Muscle layer of colon (tissue), 2 donors: ENCODE measurements around the gene BLTP1.

Source experiments
- H3K27ac ChIP-seq: one replicate; pipeline ENCODE4 v1.7.0; 2013; ENCODE audit warnings: low read depth, mild to moderate bottlenecking, low read length, moderate library complexity
- H3K27me3 ChIP-seq, 2 donors: one replicate each; pipeline ENCODE4 v1.7.0; 2013; ENCODE audit warnings: low read length in 2 of 2, mild to moderate bottlenecking in 2 of 2; ENCODE audit not compliant: insufficient read depth in 2 of 2, control insufficient read depth in 1 of 2
- H3K36me3 ChIP-seq: one replicate; pipeline ENCODE4 v1.7.0; 2013; ENCODE audit warnings: mild to moderate bottlenecking, low read length; ENCODE audit not compliant: insufficient read depth
- H3K4me1 ChIP-seq: one replicate; pipeline ENCODE4 v1.7.0; 2013; ENCODE audit warnings: mild to moderate bottlenecking, low read length; ENCODE audit not compliant: insufficient read depth
- H3K4me3 ChIP-seq, 2 donors: one replicate each; pipeline ENCODE4 v1.7.0; 2013; ENCODE audit warnings: low read length in 2 of 2, low read depth in 1 of 2, mild to moderate bottlenecking in 1 of 2, moderate library complexity in 1 of 2
- H3K9ac ChIP-seq: one replicate; pipeline ENCODE4 v1.7.0; 2013; ENCODE audit warnings: low read length
- H3K9me3 ChIP-seq: one replicate; pipeline ENCODE4 v1.7.0; 2013; ENCODE audit warnings: mild to moderate bottlenecking, low read length
- donor health status: abdominal sarcoma.
- donor health status: Adenocarcinoma of cecum.

BLTP1 gene

DNA sequence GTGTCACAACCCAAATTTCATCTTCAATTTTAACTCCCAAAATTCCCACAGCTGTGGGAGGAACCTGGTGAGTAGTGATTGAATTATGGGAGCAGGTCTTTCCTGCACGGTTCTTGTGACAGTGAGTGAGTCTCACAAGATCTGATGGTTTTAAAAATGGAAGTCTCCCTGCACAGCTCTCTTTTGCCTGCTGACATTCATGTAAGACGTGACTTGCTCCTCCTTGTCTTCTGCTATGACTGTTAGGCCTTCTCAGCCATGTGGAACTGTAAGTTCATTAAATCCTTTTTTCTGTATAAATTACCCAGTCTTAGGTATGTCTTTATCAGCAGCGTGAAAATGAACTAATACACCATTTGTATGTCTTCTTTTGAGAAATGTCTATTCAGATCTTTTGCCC is 13.0 kb upstream of the BLTP1 start:
- no peaks in the 10 kb centered on the region for H3K9me3 ChIP-seq
- no peaks in the 10 kb centered on the region for H3K36me3 ChIP-seq
- no peaks in the 10 kb centered on the region for H3K27me3 ChIP-seq
- no peaks in the 10 kb centered on the region for H3K4me1 ChIP-seq
- no peak overlapping the region for H3K27ac ChIP-seq
- H3K9ac ChIP-seq = no peak overlapping the region
- no peak overlapping the region for H3K4me3 ChIP-seq

DNA sequence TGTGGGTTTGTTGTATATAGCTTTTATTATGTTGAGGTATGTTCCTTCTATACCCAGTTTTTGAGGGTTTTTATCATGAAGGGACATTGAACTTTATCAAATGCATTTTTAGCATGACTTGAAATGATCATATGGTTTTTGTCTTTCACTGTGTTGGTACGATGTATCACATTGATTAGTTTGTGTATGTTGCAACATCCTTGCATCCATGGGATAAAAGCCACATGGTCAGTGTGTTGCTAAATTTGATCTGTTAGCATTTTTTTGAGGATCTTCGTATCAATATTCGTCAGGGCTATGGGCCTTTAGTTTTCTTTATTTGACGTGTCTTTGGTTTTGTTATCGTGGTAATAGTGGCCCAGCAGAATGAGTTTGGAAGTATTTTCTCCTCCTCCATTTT is 11.3 kb upstream of the BLTP1 start:
- Histone ChIP-seq H3K27me3 (no peaks in the 10 kb centered on the region), H3K9me3 (no peaks in the 10 kb centered on the region), H3K36me3 (no peaks in the 10 kb centered on the region), H3K4me3 (no peak overlapping the region), H3K9ac (no peak overlapping the region), H3K27ac (no peak overlapping the region), H3K4me1 (no peaks in the 10 kb centered on the region)

DNA sequence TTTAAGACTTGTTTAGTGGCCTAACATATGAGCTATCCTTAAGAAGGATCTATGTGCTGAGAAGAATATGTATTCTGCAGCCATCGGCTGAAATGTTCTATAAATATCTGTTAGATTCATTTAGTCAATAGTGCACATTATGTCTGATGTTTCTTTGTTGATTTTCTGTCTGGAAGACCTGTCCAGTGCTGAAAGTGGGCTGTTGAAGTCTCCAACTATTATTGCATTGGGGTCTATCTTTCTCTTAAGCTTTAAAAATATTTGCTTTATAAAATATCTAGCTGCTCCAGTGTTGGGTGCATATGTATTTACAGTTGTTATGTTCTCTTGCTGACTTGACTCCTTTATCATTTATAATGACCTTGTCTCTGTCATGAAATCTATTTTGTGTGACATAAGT is 9.4 kb upstream of the BLTP1 start:
- no peaks in the 10 kb centered on the region for H3K36me3 ChIP-seq
- H3K27me3 ChIP-seq = no peaks in the 10 kb centered on the region
- no peak overlapping the region for H3K9ac ChIP-seq
- no peak overlapping the region for H3K4me3 ChIP-seq
- no peaks in the 10 kb centered on the region for H3K4me1 ChIP-seq
- no peaks in the 10 kb centered on the region for H3K9me3 ChIP-seq
- H3K27ac ChIP-seq = no peak overlapping the region

DNA sequence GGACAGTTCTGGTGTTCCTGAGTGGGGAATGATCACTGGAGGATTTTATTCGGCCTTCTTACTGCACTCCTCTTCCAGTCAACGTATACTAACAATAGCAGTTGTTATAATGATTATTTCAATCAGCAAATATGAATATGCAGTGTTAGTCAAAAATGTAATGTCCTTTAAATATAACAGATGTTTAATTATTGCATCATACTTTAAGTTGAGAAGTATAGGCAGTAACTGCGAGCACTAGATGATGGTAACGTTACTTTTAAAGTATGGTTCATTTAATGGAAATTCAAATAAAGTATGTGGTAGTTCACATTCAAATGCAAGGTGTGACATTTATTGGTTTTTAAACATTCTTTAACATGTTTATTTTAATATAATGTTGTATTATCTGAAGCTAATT is 5.5 kb upstream of the BLTP1 start:
- no peak overlapping the region for H3K27ac ChIP-seq

DNA sequence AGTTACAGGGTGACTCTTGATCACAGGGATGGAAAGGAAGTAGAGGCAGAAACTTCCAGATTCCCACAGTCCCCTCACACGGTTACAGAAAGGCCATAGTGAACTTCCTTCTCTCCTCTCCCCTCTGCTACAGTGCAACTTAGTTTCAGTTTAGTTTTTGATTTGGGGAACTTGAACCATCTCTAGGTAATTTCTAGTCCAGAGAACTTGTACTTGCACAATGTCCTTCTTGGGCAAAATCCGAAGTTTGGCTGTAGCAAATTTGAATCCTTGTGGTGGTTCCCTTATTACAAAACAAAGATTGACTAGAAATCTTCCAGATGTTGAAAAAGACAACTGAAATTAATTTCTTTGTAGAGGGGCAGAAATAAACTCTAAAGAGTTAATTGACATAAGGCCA is 1.2 kb upstream of the BLTP1 start:
- Histone ChIP-seq H3K27me3 (no peaks in the 10 kb centered on the region), H3K4me1 (peaks cover 15% of the 10 kb centered on the region), H3K9ac (no peak overlapping the region), H3K4me3 (peak overlapping the region in 1 of 2 donors; percentile 83), H3K27ac (peak overlapping the region; percentile 89), H3K36me3 (peaks cover 7% of the 10 kb centered on the region), H3K9me3 (no peaks in the 10 kb centered on the region)

More for the DNA sequence above, 5.5 kb upstream of the BLTP1 start:
- Histone ChIP-seq H3K4me1 (peaks cover 9% of the 10 kb centered on the region), H3K36me3 (no peaks in the 10 kb centered on the region), H3K27me3 (no peaks in the 10 kb centered on the region), H3K9ac (no peak overlapping the region), H3K4me3 (no peak overlapping the region), H3K9me3 (no peaks in the 10 kb centered on the region)

DNA sequence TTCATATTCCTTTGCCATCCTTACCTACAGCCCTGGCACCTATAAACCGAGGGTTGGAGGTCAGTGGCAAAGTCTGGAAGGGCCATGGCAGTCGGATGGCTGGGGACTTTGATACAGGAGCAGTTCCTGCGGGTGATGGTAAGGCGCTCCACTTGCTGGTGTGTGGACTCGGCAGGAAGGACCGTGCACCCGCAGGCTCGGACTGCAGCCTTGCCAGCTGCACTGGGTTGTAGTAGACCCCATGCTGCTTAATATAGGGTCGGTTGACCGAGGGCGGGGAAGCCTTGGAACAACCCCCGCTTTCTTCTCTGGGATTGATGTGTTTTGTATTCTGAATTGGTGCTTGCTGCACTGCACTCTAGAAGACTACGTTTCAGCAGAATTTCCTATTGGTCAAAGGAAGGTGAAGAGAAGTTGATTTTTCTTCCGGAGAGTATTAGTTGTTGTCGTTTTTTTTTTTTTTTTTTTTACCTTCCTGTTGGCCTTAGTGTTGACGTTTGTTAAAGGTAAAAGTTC is 638 bp downstream of the BLTP1 start:
- Histone ChIP-seq H3K4me3 (peak overlapping the region; percentile 44 to 83), H3K36me3 (peaks cover 12% of the 10 kb centered on the region), H3K27me3 (no peaks in the 10 kb centered on the region), H3K9me3 (no peaks in the 10 kb centered on the region), H3K4me1 (peaks cover 15% of the 10 kb centered on the region), H3K27ac (peak overlapping the region; percentile 89), H3K9ac (peak overlapping the region; percentile 62)

DNA sequence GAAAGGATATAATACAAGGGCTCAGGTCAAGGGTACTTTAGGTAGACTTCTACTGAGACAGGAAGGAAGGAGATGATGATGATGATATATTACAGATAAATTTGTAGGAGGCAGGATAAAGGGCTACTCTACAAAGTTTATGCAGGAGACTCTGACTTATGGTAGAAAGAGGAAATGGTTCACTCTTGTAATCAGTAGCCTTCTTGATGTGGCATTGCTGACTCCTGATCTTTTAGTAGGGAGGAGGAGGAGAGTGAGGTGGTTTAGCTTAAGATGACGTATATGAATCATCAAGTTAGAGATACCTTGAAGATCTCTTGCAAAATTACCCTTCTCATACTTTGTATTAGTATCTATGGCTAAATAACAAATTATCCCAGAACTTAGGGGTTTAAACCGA is 4.7 kb downstream of the BLTP1 start:
- H3K9ac ChIP-seq = no peak overlapping the region
- H3K27ac ChIP-seq = no peak overlapping the region
- H3K4me3 ChIP-seq = no peak overlapping the region
- H3K9me3 ChIP-seq = no peaks in the 10 kb centered on the region
- peaks cover 24% of the 10 kb centered on the region for H3K4me1 ChIP-seq
- peaks cover 12% of the 10 kb centered on the region for H3K36me3 ChIP-seq
- no peaks in the 10 kb centered on the region for H3K27me3 ChIP-seq

DNA sequence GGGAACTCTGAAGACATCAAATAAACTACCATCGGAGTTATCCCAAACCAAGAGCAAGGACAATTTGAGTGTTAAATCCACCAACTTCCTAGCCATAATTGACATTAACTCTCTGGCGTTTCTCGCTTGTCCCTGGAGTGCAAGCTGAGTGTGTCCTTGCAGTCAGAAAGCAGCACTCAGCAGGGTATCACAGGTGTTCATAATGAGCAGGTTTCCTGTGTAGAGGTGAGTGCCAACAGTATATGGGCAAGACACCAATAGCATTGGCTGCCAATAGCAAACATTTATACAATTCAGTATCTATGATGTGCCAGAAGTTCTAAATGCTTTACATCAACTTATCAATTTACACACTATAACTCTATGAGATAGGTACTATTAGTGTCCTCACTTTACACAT is 11.2 kb downstream of the BLTP1 start:
- no peak overlapping the region for H3K27ac ChIP-seq
- no peak overlapping the region for H3K9ac ChIP-seq
- peaks cover 3% of the 10 kb centered on the region for H3K36me3 ChIP-seq
- H3K4me3 ChIP-seq = no peak overlapping the region
- H3K27me3 ChIP-seq = no peaks in the 10 kb centered on the region
- H3K9me3 ChIP-seq = no peaks in the 10 kb centered on the region
- H3K4me1 ChIP-seq = peaks cover 37% of the 10 kb centered on the region

DNA sequence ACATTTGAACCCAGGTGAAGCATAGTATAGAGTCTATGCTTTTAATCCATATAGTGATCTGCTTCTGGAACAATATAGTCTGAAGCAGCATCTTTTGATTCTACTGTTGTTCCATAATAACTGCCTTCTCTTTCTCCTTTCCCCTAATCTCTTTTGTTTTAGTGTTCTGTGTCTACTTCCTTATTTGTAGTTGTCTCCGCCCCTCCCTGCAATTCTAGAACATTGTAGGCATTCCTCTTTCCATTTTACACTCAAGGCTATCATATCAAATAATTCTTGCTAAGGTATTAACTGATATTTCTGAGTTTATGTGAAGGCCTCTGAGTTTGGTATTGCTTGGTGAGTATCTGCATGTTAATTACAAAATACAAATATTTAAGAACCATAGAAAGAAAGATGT is 11.6 kb downstream of the BLTP1 start:
- H3K36me3 ChIP-seq = peaks cover 3% of the 10 kb centered on the region
- H3K27ac ChIP-seq = no peak overlapping the region
- H3K4me1 ChIP-seq = peaks cover 37% of the 10 kb centered on the region
- no peaks in the 10 kb centered on the region for H3K9me3 ChIP-seq
- H3K4me3 ChIP-seq = no peak overlapping the region
- no peaks in the 10 kb centered on the region for H3K27me3 ChIP-seq
- H3K9ac ChIP-seq = no peak overlapping the region

DNA sequence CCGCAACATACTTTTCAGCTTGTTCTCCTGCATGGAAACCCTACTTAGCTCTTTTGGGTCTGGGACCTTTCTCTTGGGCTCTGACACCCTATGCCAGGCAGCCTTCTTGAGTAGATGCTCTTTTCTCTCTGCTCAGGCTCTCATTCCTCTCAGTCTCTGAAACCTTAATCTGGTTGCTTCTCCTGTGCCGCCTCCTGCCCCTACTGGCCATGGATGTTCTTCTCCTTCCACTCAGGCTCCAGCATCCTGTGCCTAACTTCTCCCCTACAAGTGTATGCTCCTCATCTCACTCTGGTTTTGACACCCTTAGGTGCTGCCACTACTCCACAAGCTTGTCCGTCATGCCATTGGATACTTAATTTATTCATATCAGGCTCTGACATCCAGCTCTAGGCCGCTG is 15.2 kb downstream of the BLTP1 start:
- Histone ChIP-seq H3K36me3 (peaks cover 3% of the 10 kb centered on the region), H3K9me3 (no peaks in the 10 kb centered on the region), H3K27me3 (no peaks in the 10 kb centered on the region), H3K27ac (no peak overlapping the region), H3K9ac (no peak overlapping the region), H3K4me3 (no peak overlapping the region), H3K4me1 (peaks cover 21% of the 10 kb centered on the region)

DNA sequence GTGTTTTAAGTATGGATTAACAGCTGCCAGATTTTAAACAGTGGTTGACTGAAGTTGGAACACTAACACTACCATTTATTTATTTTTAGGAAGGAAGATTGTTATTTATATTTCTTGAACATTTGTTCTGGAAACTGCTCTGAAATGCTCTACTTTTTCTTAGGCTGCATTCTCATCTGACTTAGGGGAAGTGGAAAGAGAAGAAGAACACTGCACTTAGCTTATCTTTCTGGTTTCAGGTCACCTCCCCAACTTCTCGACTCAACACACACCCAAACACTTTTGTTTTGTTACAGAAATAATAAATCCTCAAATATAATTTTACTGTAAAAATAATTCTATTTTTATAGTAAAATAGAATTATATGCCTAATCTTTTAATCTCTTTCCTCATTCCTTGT is 18.6 kb downstream of the BLTP1 start:
- Histone ChIP-seq H3K27ac (no peak overlapping the region), H3K36me3 (no peaks in the 10 kb centered on the region), H3K4me1 (peaks cover 11% of the 10 kb centered on the region), H3K27me3 (no peaks in the 10 kb centered on the region), H3K4me3 (no peak overlapping the region), H3K9me3 (no peaks in the 10 kb centered on the region), H3K9ac (no peak overlapping the region)

DNA sequence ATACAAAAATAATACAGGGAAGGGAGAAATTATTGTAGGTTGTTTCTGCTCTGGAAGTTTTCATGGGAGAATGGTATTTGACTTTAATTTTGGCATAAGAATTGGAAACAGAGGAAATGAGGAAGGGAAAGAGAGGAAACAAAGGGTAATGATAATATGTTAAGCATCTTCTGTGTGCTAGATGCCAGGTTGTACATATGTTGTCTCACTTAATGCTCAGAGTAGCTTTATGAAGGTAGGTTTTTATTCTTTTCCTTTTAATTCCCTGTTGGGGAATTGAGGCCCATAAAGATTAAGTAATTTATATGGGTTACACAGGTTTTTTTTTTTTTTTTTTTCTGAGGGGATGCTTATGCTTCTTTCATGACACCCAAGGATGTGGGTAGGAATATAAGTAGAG is 19.2 kb downstream of the BLTP1 start:
- Histone ChIP-seq H3K9ac (no peak overlapping the region), H3K36me3 (no peaks in the 10 kb centered on the region), H3K4me1 (peaks cover 11% of the 10 kb centered on the region), H3K27me3 (no peaks in the 10 kb centered on the region), H3K4me3 (no peak overlapping the region), H3K27ac (no peak overlapping the region), H3K9me3 (no peaks in the 10 kb centered on the region)
